SK-N-SH (cell line): ENCODE measurements around the gene KPNB1.

Experiments
- TF ChIP-seq, protein P1 (sequence below): fragments of 200-600 bp; sonication (generic); IDR thresholded peaks from 2 replicates; pipeline ENCODE4 v1.6.1; 2017; ENCODE audit warnings: antibody characterized with exemption, mild to moderate bottlenecking, moderate library complexity
- TF ChIP-seq, protein P2 (sequence below): IDR thresholded peaks from 2 replicates; pipeline ENCODE4 v1.4.0; 2012; ENCODE audit warnings: low read depth

DNA sequence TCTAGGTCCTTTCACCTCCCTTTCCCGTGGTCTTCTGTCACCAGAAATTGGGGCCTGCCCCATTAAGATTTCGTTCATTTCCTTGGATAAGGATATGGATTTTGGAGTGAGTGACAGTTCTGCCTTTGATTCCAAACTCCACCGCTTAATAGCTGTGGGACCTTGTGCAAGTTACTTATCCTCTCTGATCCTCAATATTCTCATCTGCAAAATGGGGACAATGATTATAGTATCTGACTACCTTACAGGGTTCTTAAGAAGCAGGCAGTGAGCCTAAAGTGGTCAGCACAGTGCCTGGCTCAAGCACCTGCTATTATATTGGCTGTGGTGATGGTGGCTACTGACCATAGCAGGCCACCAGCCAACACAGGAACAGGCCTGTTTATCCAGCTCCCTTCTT is 59.9 kb downstream of the KPNB1 start:
- TF ChIP-seq, protein P1, sequence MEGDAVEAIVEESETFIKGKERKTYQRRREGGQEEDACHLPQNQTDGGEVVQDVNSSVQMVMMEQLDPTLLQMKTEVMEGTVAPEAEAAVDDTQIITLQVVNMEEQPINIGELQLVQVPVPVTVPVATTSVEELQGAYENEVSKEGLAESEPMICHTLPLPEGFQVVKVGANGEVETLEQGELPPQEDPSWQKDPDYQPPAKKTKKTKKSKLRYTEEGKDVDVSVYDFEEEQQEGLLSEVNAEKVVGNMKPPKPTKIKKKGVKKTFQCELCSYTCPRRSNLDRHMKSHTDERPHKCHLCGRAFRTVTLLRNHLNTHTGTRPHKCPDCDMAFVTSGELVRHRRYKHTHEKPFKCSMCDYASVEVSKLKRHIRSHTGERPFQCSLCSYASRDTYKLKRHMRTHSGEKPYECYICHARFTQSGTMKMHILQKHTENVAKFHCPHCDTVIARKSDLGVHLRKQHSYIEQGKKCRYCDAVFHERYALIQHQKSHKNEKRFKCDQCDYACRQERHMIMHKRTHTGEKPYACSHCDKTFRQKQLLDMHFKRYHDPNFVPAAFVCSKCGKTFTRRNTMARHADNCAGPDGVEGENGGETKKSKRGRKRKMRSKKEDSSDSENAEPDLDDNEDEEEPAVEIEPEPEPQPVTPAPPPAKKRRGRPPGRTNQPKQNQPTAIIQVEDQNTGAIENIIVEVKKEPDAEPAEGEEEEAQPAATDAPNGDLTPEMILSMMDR = no peak
- TF ChIP-seq, protein P2, sequence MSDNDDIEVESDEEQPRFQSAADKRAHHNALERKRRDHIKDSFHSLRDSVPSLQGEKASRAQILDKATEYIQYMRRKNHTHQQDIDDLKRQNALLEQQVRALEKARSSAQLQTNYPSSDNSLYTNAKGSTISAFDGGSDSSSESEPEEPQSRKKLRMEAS = no peak
